GM12873 (cell line): Measurements from ENCODE around the gene RRP1.

Source experiments
- CTCF ChIP-seq: IDR thresholded peaks from 2 replicates; pipeline ENCODE4 v1.5.1; 2012; ENCODE audit warnings: low read depth, mild to moderate bottlenecking, moderate library complexity, low read length, control low read depth; ENCODE audit not compliant: insufficient read depth; ENCODE audit errors: missing control alignments

Gene RRP1

GRCh38 chr21:43771698-43772424 is 17.5 kb upstream of the RRP1 start:
- TF ChIP-seq CTCF, result no peak

- TF ChIP-seq CTCF, result no peak
Observed at GRCh38 chr21:43772425-43772821, 17.0 kb upstream of the RRP1 start.

- TF ChIP-seq CTCF, result no peak
Observed at GRCh38 chr21:43774163-43774562, 15.2 kb upstream of the RRP1 start.

- no peak for TF ChIP-seq CTCF
Observed at GRCh38 chr21:43775190-43775589, 14.2 kb upstream of the RRP1 start.

- TF ChIP-seq CTCF, result no peak
Observed at GRCh38 chr21:43775795-43776430, 13.5 kb upstream of the RRP1 start, which contains the start of gene CSTB. Gene CSTB (minus strand): TSS chr21:43776308. CDS start chr21:43776269, 39 bp downstream.

GRCh38 chr21:43777953-43778352 is 11.4 kb upstream of the RRP1 start:
- no peak for TF ChIP-seq CTCF

GRCh38 chr21:43778469-43779335 is 10.7 kb upstream of the RRP1 start:
- no peak for TF ChIP-seq CTCF
